SK-N-SH treated with all-trans-retinoic acid at 6 μM for 48 hours (cell line): Measurements from ENCODE around the gene FABP1.

Source experiments
- ATAC-seq: fragments of 200-7000 bp; cut with Tn5 transposase; 3 replicates; pipeline ENCODE4 v1.9.1; 2020; ENCODE audit warnings: mild to moderate bottlenecking, moderate library complexity
- ARNTL ChIP-seq: fragments of 450-650 bp; formaldehyde crosslinking; IDR thresholded peaks from 2 replicates; pipeline ENCODE4 v1.5.0; 2020; ENCODE audit warnings: low read depth, mild to moderate bottlenecking, moderate library complexity, borderline replicate concordance
- BACH2 ChIP-seq: fragments of 250-450 bp; sonication (Bioruptor Pico); IDR thresholded peaks from 2 replicates; pipeline ENCODE4 v1.9.0; 2021; ENCODE audit warnings: mild to moderate bottlenecking, borderline replicate concordance
- CSDC2 ChIP-seq: fragments of 250-450 bp; sonication (Bioruptor Pico); IDR thresholded peaks from 2 replicates; pipeline ENCODE4 v1.5.0; 2020; ENCODE audit warnings: mild to moderate bottlenecking, moderate library complexity
- ESRRG ChIP-seq: fragments of 250-450 bp; sonication (Bioruptor Pico); IDR thresholded peaks from 2 replicates; pipeline ENCODE4 v1.6.1; 2021; ENCODE audit warnings: mild to moderate bottlenecking
- GLIS3 ChIP-seq: fragments of 250-450 bp; sonication (Bioruptor Pico); IDR thresholded peaks from 2 replicates; pipeline ENCODE4 v1.5.0; 2020; ENCODE audit warnings: mild to moderate bottlenecking, moderate library complexity
- ISL1 ChIP-seq: fragments of 250-450 bp; sonication (Bioruptor Pico); IDR thresholded peaks from 2 replicates; pipeline ENCODE4 v2.1.2; 2022; ENCODE audit warnings: mild to moderate bottlenecking, moderate library complexity
- PPARA ChIP-seq: fragments of 250-450 bp; sonication (Bioruptor Pico); IDR thresholded peaks from 2 replicates; pipeline ENCODE4 v1.5.0; 2020; ENCODE audit warnings: mild to moderate bottlenecking, borderline replicate concordance
- RARB ChIP-seq: fragments of 250-450 bp; sonication (Bioruptor Pico); IDR thresholded peaks from 2 replicates; pipeline ENCODE4 v1.8.0; 2021; ENCODE audit warnings: mild to moderate bottlenecking, moderate library complexity
- SNAI2 ChIP-seq: fragments of 250-450 bp; sonication (Bioruptor Pico); IDR thresholded peaks from 2 replicates; pipeline ENCODE4 v1.5.0; 2020; ENCODE audit warnings: mild to moderate bottlenecking, moderate library complexity
- TCF4 ChIP-seq: fragments of 250-450 bp; sonication (Bioruptor Pico); IDR thresholded peaks from 2 replicates; pipeline ENCODE4 v1.8.0; 2021; ENCODE audit warnings: mild to moderate bottlenecking, moderate library complexity, borderline replicate concordance
- TOX ChIP-seq: fragments of 250-450 bp; sonication (Bioruptor Pico); IDR thresholded peaks from 2 replicates; pipeline ENCODE4 v1.8.0; 2021; ENCODE audit warnings: mild to moderate bottlenecking, moderate library complexity, borderline replicate concordance
- ZFP3 ChIP-seq: fragments of 250-450 bp; sonication (Bioruptor Pico); IDR thresholded peaks from 2 replicates; pipeline ENCODE4 v1.5.0; 2020; ENCODE audit warnings: mild to moderate bottlenecking, moderate library complexity
- ZFP30 ChIP-seq: fragments of 450-650 bp; formaldehyde crosslinking; IDR thresholded peaks from 2 replicates; pipeline ENCODE4 v1.5.0; 2022; ENCODE audit warnings: mild to moderate bottlenecking, moderate library complexity
- ZNF565 ChIP-seq: fragments of 450-650 bp; formaldehyde crosslinking; conservative IDR thresholded peaks from 2 replicates; pipeline ENCODE4 v1.5.0; 2020; ENCODE audit warnings: low read depth, mild to moderate bottlenecking, moderate library complexity
- ZNF70 ChIP-seq: fragments of 450-650 bp; formaldehyde crosslinking; IDR thresholded peaks from 2 replicates; pipeline ENCODE4 v1.5.0; 2020; ENCODE audit warnings: mild to moderate bottlenecking, moderate library complexity
- ZNF8 ChIP-seq: fragments of 450-650 bp; formaldehyde crosslinking; IDR thresholded peaks from 2 replicates; pipeline ENCODE4 v1.5.0; 2020; ENCODE audit warnings: mild to moderate bottlenecking, moderate library complexity
- TF ChIP-seq, protein P1 (sequence below): fragments of 250-450 bp; sonication (Bioruptor Pico); IDR thresholded peaks from 2 replicates; pipeline ENCODE4 v1.5.1; 2020; ENCODE audit warnings: low read depth, mild to moderate bottlenecking, moderate library complexity
- TF ChIP-seq, protein P2 (sequence below): fragments of 250-450 bp; sonication (Bioruptor Pico); IDR thresholded peaks from 2 replicates; pipeline ENCODE4 v1.5.1; 2021; ENCODE audit warnings: mild to moderate bottlenecking, moderate library complexity
- TF ChIP-seq, protein P3 (sequence below): fragments of 250-450 bp; sonication (Bioruptor Pico); IDR thresholded peaks from 2 replicates; pipeline ENCODE4 v1.5.0; 2020; ENCODE audit warnings: mild to moderate bottlenecking, moderate library complexity
- TF ChIP-seq, protein P4 (sequence below): fragments of 250-450 bp; sonication (Bioruptor Pico); IDR thresholded peaks from 2 replicates; pipeline ENCODE4 v1.8.0; 2020; ENCODE audit warnings: mild to moderate bottlenecking, moderate library complexity, borderline replicate concordance

Gene FABP1

DNA sequence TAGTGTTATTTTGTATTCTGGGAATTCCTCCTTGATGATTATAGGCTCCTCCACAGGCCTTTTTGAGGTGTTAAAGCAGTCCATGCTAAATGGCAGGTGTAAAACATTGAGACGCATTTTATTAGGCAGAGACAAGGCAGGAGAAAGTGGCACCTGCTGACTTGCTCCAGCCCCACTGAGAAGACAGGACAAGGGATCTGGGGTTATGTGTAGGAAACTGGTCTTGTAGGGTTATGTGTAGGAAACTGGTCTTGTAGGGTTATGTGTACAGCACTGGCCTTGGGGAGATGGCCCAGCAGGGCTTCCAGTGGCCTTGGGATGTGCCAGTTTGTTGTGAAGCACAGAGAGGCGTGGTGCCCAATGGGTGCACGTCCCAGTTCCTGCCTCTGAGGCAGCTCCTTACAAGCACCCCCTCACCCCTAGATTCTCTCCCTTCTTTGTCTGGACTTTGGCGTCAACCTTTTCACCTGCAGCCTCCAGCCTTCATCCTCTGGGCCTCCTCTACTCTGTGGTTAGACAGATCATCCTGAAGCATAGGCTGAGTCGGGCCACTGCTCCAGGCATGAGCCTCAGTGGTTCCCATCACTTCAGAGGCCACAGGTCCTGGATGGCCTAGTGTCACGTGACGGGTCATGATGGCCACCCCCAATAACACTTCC lies 921 bp upstream of the FABP1 start:
- TF ChIP-seq SNAI2 (no peak), BACH2 (CRISPR knock-in tag) (no peak), ZFP3 (CRISPR knock-in tag) (no peak), TCF4 (CRISPR knock-in tag) (no peak), CSDC2 (CRISPR knock-in tag) (no peak), ARNTL (CRISPR knock-in tag) (no peak), RARB (CRISPR knock-in tag) (no peak), ZFP30 (CRISPR knock-in tag) (no peak), TOX (no peak), ZNF8 (CRISPR knock-in tag) (no peak), GLIS3 (CRISPR knock-in tag) (no peak), ISL1 (CRISPR knock-in tag) (no peak), PPARA (CRISPR knock-in tag) (no peak), ZNF565 (no peak)
- TF ChIP-seq, protein P1, sequence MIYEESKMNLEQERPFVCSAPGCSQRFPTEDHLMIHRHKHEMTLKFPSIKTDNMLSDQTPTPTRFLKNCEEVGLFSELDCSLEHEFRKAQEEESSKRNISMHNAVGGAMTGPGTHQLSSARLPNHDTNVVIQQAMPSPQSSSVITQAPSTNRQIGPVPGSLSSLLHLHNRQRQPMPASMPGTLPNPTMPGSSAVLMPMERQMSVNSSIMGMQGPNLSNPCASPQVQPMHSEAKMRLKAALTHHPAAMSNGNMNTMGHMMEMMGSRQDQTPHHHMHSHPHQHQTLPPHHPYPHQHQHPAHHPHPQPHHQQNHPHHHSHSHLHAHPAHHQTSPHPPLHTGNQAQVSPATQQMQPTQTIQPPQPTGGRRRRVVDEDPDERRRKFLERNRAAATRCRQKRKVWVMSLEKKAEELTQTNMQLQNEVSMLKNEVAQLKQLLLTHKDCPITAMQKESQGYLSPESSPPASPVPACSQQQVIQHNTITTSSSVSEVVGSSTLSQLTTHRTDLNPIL: no peak
- TF ChIP-seq, protein P2, sequence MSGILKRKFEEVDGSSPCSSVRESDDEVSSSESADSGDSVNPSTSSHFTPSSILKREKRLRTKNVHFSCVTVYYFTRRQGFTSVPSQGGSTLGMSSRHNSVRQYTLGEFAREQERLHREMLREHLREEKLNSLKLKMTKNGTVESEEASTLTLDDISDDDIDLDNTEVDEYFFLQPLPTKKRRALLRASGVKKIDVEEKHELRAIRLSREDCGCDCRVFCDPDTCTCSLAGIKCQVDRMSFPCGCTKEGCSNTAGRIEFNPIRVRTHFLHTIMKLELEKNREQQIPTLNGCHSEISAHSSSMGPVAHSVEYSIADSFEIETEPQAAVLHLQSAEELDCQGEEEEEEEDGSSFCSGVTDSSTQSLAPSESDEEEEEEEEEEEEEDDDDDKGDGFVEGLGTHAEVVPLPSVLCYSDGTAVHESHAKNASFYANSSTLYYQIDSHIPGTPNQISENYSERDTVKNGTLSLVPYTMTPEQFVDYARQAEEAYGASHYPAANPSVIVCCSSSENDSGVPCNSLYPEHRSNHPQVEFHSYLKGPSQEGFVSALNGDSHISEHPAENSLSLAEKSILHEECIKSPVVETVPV (CRISPR knock-in tag): no peak
- TF ChIP-seq, protein P3, sequence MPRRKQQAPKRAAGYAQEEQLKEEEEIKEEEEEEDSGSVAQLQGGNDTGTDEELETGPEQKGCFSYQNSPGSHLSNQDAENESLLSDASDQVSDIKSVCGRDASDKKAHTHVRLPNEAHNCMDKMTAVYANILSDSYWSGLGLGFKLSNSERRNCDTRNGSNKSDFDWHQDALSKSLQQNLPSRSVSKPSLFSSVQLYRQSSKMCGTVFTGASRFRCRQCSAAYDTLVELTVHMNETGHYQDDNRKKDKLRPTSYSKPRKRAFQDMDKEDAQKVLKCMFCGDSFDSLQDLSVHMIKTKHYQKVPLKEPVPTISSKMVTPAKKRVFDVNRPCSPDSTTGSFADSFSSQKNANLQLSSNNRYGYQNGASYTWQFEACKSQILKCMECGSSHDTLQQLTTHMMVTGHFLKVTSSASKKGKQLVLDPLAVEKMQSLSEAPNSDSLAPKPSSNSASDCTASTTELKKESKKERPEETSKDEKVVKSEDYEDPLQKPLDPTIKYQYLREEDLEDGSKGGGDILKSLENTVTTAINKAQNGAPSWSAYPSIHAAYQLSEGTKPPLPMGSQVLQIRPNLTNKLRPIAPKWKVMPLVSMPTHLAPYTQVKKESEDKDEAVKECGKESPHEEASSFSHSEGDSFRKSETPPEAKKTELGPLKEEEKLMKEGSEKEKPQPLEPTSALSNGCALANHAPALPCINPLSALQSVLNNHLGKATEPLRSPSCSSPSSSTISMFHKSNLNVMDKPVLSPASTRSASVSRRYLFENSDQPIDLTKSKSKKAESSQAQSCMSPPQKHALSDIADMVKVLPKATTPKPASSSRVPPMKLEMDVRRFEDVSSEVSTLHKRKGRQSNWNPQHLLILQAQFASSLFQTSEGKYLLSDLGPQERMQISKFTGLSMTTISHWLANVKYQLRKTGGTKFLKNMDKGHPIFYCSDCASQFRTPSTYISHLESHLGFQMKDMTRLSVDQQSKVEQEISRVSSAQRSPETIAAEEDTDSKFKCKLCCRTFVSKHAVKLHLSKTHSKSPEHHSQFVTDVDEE: no peak
- no peak for ATAC-seq

DNA sequence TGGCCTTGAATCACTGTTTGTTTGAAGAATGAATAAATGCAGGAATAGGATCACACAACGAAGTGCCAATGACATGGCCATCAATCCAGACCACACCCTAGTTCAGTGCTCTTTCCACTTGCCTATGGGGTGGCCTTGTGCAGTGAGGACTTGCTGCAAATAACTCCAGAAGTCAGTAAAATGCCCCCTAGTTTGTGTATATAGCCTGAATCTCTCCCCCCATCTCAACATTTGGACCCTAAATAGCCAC lies 299 bp downstream of the FABP1 start:
- TF ChIP-seq ESRRG (no peak), ARNTL (CRISPR knock-in tag) (no peak), SNAI2 (no peak), RARB (CRISPR knock-in tag) (no peak), TCF4 (CRISPR knock-in tag) (no peak), ZNF8 (CRISPR knock-in tag) (no peak), ISL1 (CRISPR knock-in tag) (no peak), ZNF70 (CRISPR knock-in tag) (no peak), TOX (no peak)
- TF ChIP-seq, protein P1: no peak
- TF ChIP-seq, protein P4, sequence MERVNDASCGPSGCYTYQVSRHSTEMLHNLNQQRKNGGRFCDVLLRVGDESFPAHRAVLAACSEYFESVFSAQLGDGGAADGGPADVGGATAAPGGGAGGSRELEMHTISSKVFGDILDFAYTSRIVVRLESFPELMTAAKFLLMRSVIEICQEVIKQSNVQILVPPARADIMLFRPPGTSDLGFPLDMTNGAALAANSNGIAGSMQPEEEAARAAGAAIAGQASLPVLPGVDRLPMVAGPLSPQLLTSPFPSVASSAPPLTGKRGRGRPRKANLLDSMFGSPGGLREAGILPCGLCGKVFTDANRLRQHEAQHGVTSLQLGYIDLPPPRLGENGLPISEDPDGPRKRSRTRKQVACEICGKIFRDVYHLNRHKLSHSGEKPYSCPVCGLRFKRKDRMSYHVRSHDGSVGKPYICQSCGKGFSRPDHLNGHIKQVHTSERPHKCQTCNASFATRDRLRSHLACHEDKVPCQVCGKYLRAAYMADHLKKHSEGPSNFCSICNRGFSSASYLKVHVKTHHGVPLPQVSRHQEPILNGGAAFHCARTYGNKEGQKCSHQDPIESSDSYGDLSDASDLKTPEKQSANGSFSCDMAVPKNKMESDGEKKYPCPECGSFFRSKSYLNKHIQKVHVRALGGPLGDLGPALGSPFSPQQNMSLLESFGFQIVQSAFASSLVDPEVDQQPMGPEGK: no peak
- ATAC-seq: no peak

DNA sequence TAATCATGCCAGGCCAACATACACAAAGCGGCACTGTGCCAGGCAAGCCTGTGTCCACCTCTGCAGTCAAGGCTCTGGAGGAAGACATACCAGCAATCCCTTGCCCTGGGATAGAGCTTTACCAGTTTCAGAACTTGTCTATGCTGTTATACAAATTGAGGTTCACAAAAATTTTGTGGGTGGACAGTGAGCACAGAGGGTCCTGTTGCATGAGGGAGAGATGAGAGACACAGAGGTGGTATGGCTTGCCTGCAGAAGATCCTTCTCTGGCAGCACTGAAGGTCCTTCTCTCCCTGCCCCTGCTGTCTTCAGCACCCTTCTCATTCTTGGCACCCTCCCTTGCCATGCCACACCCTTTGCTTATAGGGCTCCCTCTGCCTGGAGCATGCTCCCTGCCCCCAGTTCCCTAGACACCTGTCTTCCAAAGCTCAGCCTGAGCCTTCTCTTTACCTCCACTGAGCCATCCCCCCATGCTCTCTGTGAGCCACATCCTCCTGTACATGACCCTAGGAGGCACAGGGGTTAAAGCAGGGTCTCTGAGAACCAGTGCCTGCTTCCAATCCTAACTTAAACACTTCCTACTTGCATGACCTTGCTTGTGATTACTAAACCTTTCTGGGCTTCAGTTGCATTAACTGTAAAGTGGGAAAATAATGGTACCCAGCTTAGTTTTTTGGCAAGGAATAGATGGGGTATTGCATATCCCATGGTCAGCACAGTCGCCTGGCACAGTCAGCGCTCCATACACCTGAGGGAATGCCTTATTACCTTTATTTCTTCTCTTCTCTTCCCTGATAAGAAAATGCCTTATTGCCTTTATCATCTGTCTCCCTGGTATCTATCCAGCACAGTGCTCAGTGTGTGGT lies 857 bp downstream of the FABP1 start:
- no peak for ATAC-seq
- TF ChIP-seq, protein P3: no peak
- TF ChIP-seq, protein P4: no peak
- TF ChIP-seq, all 23 proteins: peak for 0
